Small intestine (tissue), 7 donors: Measurements from ENCODE around the gene ARHGEF4. TPM values are rescaled to one million over a fixed set of nuclear protein-coding genes. Genes with fewer than 3 reads are reported as not detected.
"Not testable (repeated sequence)": the region's sequence is repeated elsewhere in the genome, so short reads cannot be mapped to it uniquely, and the experiment has no call there.

ENCODE experiments used
- DNase-seq, 2 donors: peaks; one replicate each; pipeline versions ENCODE4 v3.0.0 to v3.0.0-alpha.2; 2013
- FAIRE-seq: peaks from 2 replicates; lab custom pipeline; 2012; peaks lifted over from hg19 to GRCh38; lab: Jason Lieb, UNC
- H3K27ac ChIP-seq, 3 donors: one replicate each; pipeline ENCODE4 v1.5.1; 2013; ENCODE audit warnings: low read length in 2 of 3, mild to moderate bottlenecking in 2 of 3, control low read depth in 1 of 3, inconsistent platforms in 1 of 3, low read depth in 1 of 3, moderate library complexity in 1 of 3
- H3K27me3 ChIP-seq, 3 donors: one replicate each; pipeline ENCODE4 v1.6.1; 2013; ENCODE audit warnings: low read length in 3 of 3, inconsistent platforms in 1 of 3; ENCODE audit not compliant: control insufficient read depth in 3 of 3, insufficient read depth in 3 of 3
- H3K36me3 ChIP-seq, 3 donors: one replicate each; pipeline ENCODE4 v1.6.1; 2013; ENCODE audit warnings: low read length in 3 of 3, inconsistent platforms in 1 of 3, low read depth in 1 of 3, mild to moderate bottlenecking in 1 of 3, moderate library complexity in 1 of 3; ENCODE audit not compliant: control insufficient read depth in 3 of 3, insufficient read depth in 2 of 3
- H3K4me1 ChIP-seq, 3 donors: one replicate each; pipeline ENCODE4 v1.6.1; 2013; ENCODE audit warnings: low read length in 2 of 3, inconsistent platforms in 1 of 3, low read depth in 1 of 3, mild to moderate bottlenecking in 1 of 3, moderate library complexity in 1 of 3; ENCODE audit not compliant: control insufficient read depth in 3 of 3, insufficient read depth in 2 of 3
- H3K4me3 ChIP-seq, 3 donors: one replicate each; pipeline ENCODE4 v1.5.1; 2013; ENCODE audit warnings: low read length in 3 of 3, control low read depth in 1 of 3, inconsistent platforms in 1 of 3, low read depth in 1 of 3, mild to moderate bottlenecking in 1 of 3, moderate library complexity in 1 of 3
- H3K9me3 ChIP-seq, 2 donors: one replicate each; pipeline ENCODE4 v1.6.1; 2013; ENCODE audit warnings: low read depth in 1 of 2, low read length in 1 of 2; ENCODE audit not compliant: control insufficient read depth in 2 of 2, insufficient read depth in 1 of 2
- WGBS, 3 donors: extraction: QIAGEN DNeasy Blood & Tissue Kit; methylation state at CpG; one replicate each; pipeline ENCODE4 v1.1.7; 2013; 5-methylcytosine and 5-hydroxymethylcytosine counted together
- polyA plus RNA-seq, 4 donors: library from polyadenylated mRNA; stranded (reverse) in 3 of 4; unstranded in 1 of 4; fragments of 200-250 nt in 3 of 4; fragments of 120-200 nt in 1 of 4; gene quantifications; one replicate each; pipeline versions ENCODE4 v1.2.1 to v1.2.3, GENCODE V29; 2013
- donor health status: healthy with polysubstance abuse.
- donor health status: control.
- donor health status: control.
- donor health status: Bipolar disorder and iron deficiency.
- donor health status: healthy.

ARHGEF4 gene
- polyA plus RNA-seq, 4 donors: 0.22 to 2.8 (median 0.83) TPM; not detected in 1

GRCh38 chr2:131058214-131058843 lies 221.6 kb downstream of the ARHGEF4 start:
- FAIRE-seq (no peak), DNase-seq (no peak)
- H3K27ac ChIP-seq: no peak overlapping the region
- H3K27me3 ChIP-seq: no peaks in the 10 kb centered on the region
- H3K9me3 ChIP-seq: no peaks in the 10 kb centered on the region
- H3K4me3 ChIP-seq: no peak overlapping the region
- WGBS, 3 donors: 80 to 89% (median 86%) methylated on average over 8 of the region's 8 CpGs
- H3K4me1 ChIP-seq: no peaks in the 10 kb centered on the region
- H3K36me3 ChIP-seq: peaks cover 6 to 68% (median 19%) of the 10 kb centered on the region in 3 donors

- Histone ChIP-seq H3K4me1 (no peaks in the 10 kb centered on the region), H3K27ac (no peak overlapping the region), H3K36me3 (peaks cover 3 to 65% (median 18%) of the 10 kb centered on the region in 3 donors), H3K27me3 (no peaks in the 10 kb centered on the region), H3K4me3 (no peak overlapping the region), H3K9me3 (no peaks in the 10 kb centered on the region)
- FAIRE-seq: no peak
- 93 to 95% (median 94%) methylated on average over 4 of the region's 4 CpGs for WGBS, 3 donors
- no peak for DNase-seq
These were observed 222.2 kb downstream of the ARHGEF4 start for GRCh38 chr2:131058920-131059319.

- no peak for FAIRE-seq
- Histone ChIP-seq H3K9me3 (no peaks in the 10 kb centered on the region), H3K36me3 (peaks cover 3 to 42% (median 18%) of the 10 kb centered on the region in 3 donors), H3K27me3 (no peaks in the 10 kb centered on the region), H3K27ac (no peak overlapping the region), H3K4me1 (no peaks in the 10 kb centered on the region), H3K4me3 (no peak overlapping the region)
- no peak for DNase-seq
- WGBS, 3 donors: 90 to 95% (median 94%) methylated on average over 11 of the region's 11 CpGs
These were observed 227.0 kb downstream of the ARHGEF4 start for GRCh38 chr2:131063501-131064283.

- Histone ChIP-seq H3K9me3 (no peaks in the 10 kb centered on the region), H3K27ac (no peak overlapping the region), H3K4me1 (no peaks in the 10 kb centered on the region), H3K27me3 (no peaks in the 10 kb centered on the region), H3K4me3 (no peak overlapping the region), H3K36me3 (peaks cover 3 to 43% (median 11%) of the 10 kb centered on the region in 3 donors)
- WGBS, 3 donors: 68 to 79% (median 73%) methylated on average over 14 of the region's 14 CpGs
- DNase-seq: peak in 1 of 2 donors; percentile 22
- no peak for FAIRE-seq
These were observed 228.1 kb downstream of the ARHGEF4 start for GRCh38 chr2:131064589-131065512.

- 37 to 45% (median 42%) methylated on average over 2 of the region's 2 CpGs for WGBS, 3 donors
- Histone ChIP-seq H3K4me3 (no peak overlapping the region), H3K9me3 (no peaks in the 10 kb centered on the region), H3K4me1 (no peaks in the 10 kb centered on the region), H3K27ac (no peak overlapping the region), H3K27me3 (no peaks in the 10 kb centered on the region), H3K36me3 (peaks cover 3 to 42% (median 14%) of the 10 kb centered on the region in 3 donors)
- DNase-seq (no peak), FAIRE-seq (no peak)
These were observed 230.9 kb downstream of the ARHGEF4 start for GRCh38 chr2:131067465-131068125.

GRCh38 chr2:131068172-131068571 lies 231.5 kb downstream of the ARHGEF4 start:
- FAIRE-seq, DNase-seq: not testable (repeated sequence)
- H3K36me3 ChIP-seq: peaks cover 3 to 43% (median 13%) of the 10 kb centered on the region in 3 donors

GRCh38 chr2:131075578-131075977 lies 238.9 kb downstream of the ARHGEF4 start:
- not testable (repeated sequence) for H3K4me1 ChIP-seq, FAIRE-seq, H3K9me3 ChIP-seq, DNase-seq, H3K27ac ChIP-seq, H3K27me3 ChIP-seq, H3K4me3 ChIP-seq
- WGBS, 3 donors: 94 to 96% (median 95%) methylated on average over 15 of the region's 15 CpGs
- H3K36me3 ChIP-seq: peaks cover 12 to 67% (median 29%) of the 10 kb centered on the region in 3 donors

More at GRCh38 chr2:131068172-131068571, 231.5 kb downstream of the ARHGEF4 start:
- not testable (repeated sequence) for H3K9me3 ChIP-seq, H3K27me3 ChIP-seq, H3K4me1 ChIP-seq, H3K27ac ChIP-seq, H3K4me3 ChIP-seq
- WGBS, 3 donors: 94 to 97% (median 94%) methylated on average over 6 of the region's 6 CpGs
